ENCODE results near the gene PPFIA3. TPM values are rescaled to one million over a fixed set of nuclear protein-coding genes. Genes with fewer than 3 reads are reported as not detected.

PPFIA3 gene
- total RNA-seq, 1 experiment from 2014 or later, result 28.1 TPM

GRCh38 chr19:49097453-49098288 lies 21.7 kb upstream of the PPFIA3 start:
- Histone ChIP-seq H3K36me3 (ENCODE audit: control insufficient read depth in 1 of 2, insufficient read depth in 2 of 2, low read length in 2 of 2) (peaks cover 58 to 80% of the 10 kb centered on the region in 2 experiments), H4K20me1 (ENCODE audit: insufficient read depth) (peaks cover 31% of the 10 kb centered on the region; the same call in 1 of the 2 replicates), H3K9ac (ENCODE audit: low read length) (no peak overlapping the region), H3K27ac (ENCODE audit: low read depth, low read length) (0 out of 2 replicates have a peak overlapping the region, but pooled peaks have one; percentile 8), H3K4me3 (replicated peaks in 1 of 2; ENCODE audit: low read depth in 1 of 2, low read length in 2 of 2) (no peak overlapping the region), H3K4me1 (ENCODE audit: control insufficient read depth in 1 of 2, insufficient read depth in 2 of 2, low read length in 2 of 2) (peaks cover 0 to 3% of the 10 kb centered on the region in 2 experiments; a peak in 2 of 4 replicates), H3K9me3 (ENCODE audit: control insufficient read depth in 1 of 2, insufficient read depth in 1 of 2, low read depth in 1 of 2, low read length in 2 of 2) (no peaks in the 10 kb centered on the region), H2AFZ (ENCODE audit: low read depth, low read length, poor library complexity, severe bottlenecking) (no peak overlapping the region), H3K9me2 (ENCODE audit: insufficient read depth) (no peaks in the 10 kb centered on the region), H3K27me3 (ENCODE audit: insufficient read depth, low read length) (no peaks in the 10 kb centered on the region), H3K4me2 (ENCODE audit: low read length) (no peak overlapping the region), H3K79me2 (ENCODE audit: insufficient read depth, low read length) (peaks cover 93% of the 10 kb centered on the region)
- DNase-seq (ENCODE audit: low read depth, low spot score), result peak; percentile 50
- ChIA-PET CTCF (interaction anchor here (0.6 to 2.3 kb wide), 31 partner anchors 8 to 354 kb away, joined by 3 to 41 read pairs (median 5); partner anchors contain the start of genes CGB7, GYS1, LIN7B and PIH1D1), RAD21 (ENCODE audit: low non-redundant PET in 1 of 2, low total read pairs in 2 of 2, uncharacterized antibody in 2 of 2, unreplicated experiment in 2 of 2) (interaction anchor here (0.6 to 1.1 kb wide), 10 partner anchors 17 to 111 kb away, joined by 3 to 6 read pairs (median 3); partner anchors contain the start of gene LIN7B (in 1 of the 2)), POLR2A (interaction anchor here (0.7 to 1.5 kb wide), 4 partner anchors 9 to 104 kb away, joined by 3 to 5 read pairs (median 4); partner anchors contain the start of genes GYS1 and RUVBL2)
- peak; percentile 82 for ATAC-seq
- TF ChIP-seq RAD21 (IDR thresholded peaks at IDR 0.05; ENCODE audit: low read depth) (peak; percentile 87), REST (IDR thresholded peaks at IDR 0.05; ENCODE audit: low read depth) (no peak), CTCF (IDR thresholded peaks at IDR 0.05 in 2 of 3, conservative IDR thresholded peaks at IDR 0.05 in 1 of 3; ENCODE audit: borderline replicate concordance in 1 of 3, insufficient read depth in 1 of 3, low read depth in 2 of 3, low read length in 2 of 3) (peak; percentile 81 to 100 (median 100)), YY1 (IDR thresholded peaks at IDR 0.05; ENCODE audit: extremely low read depth, insufficient replicate concordance, low read depth, low read length) (no peak)
- intact Hi-C loops (cut with micrococcal nuclease), result loop anchor here (1.0 to 2.0 kb wide), 3 partner anchors 52 to 127 kb away; no protein-coding TSS in a partner anchor
- no TSS peak for BruUV-seq (replicated peaks)
